OCI-LY7 (cell line): ENCODE data around the gene SHF.

Source experiments
- EZH2phosphoT487 ChIP-seq: fragments of 200-600 bp; sonication (generic); IDR thresholded peaks from 2 replicates; pipeline ENCODE4 v1.6.1; 2018; ENCODE audit warnings: low read depth, borderline replicate concordance, mild to moderate bottlenecking, mixed run types, antibody characterized with exemption, low read length, moderate library complexity, mixed read lengths
- TF ChIP-seq, protein P1 (sequence below): fragments of 200-600 bp; sonication (generic); conservative IDR thresholded peaks from 2 replicates; pipeline ENCODE4 v1.5.1; 2014; ENCODE audit warnings: mild to moderate bottlenecking, antibody characterized with exemption, low read length, moderate library complexity, mixed read lengths

DNA sequence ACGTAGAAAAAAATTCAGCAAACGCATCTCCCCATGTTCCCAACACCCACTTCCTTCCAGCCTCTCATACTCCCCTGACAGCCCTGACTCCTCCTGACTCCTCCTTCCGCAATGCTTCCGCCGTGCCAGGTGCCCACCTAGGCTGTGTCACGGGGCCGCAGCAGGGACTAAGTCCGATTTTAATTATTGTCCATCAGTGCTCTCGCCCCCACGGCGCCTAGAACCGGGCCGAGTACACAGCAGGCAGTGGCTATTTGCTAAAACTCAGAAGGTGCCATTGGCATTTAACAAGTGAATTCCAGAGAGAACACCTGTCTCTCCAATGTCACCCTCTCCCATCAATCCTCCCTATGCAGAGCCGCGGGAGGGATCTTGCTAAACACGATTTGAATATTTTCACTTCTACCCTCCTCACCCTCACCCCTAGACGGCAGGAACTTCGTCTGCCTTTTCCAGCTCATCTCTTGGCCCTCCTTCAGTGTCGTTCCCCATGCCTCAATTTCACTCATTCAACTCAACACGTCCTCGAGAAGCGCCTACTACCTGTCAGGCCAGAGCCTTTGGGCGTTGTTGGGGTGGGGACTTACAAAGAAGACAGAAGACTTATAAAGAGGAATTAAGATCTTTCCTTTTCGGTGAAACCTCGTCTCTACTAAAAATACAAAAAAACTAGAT is 11.5 kb upstream of the SHF start:
- no peak for TF ChIP-seq EZH2phosphoT487
- TF ChIP-seq, protein P1, sequence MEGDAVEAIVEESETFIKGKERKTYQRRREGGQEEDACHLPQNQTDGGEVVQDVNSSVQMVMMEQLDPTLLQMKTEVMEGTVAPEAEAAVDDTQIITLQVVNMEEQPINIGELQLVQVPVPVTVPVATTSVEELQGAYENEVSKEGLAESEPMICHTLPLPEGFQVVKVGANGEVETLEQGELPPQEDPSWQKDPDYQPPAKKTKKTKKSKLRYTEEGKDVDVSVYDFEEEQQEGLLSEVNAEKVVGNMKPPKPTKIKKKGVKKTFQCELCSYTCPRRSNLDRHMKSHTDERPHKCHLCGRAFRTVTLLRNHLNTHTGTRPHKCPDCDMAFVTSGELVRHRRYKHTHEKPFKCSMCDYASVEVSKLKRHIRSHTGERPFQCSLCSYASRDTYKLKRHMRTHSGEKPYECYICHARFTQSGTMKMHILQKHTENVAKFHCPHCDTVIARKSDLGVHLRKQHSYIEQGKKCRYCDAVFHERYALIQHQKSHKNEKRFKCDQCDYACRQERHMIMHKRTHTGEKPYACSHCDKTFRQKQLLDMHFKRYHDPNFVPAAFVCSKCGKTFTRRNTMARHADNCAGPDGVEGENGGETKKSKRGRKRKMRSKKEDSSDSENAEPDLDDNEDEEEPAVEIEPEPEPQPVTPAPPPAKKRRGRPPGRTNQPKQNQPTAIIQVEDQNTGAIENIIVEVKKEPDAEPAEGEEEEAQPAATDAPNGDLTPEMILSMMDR: peak; percentile 6
